K562 treated with DMSO at 1 percent for 48 hours (cell line): Measurements from ENCODE around the gene MFSD6. TPM values are rescaled to one million over a fixed set of nuclear protein-coding genes. Genes with fewer than 3 reads are reported as not detected.

Source experiments
- total RNA-seq: library from RNA; unstranded; fragments of 300-600 nt; gene quantifications from 2 replicates; pipeline ENCODE4 v1.2.3, GENCODE V29; 2022; ENCODE audit warnings: low replicate concordance; ENCODE audit errors: extremely low read depth

Gene MFSD6
- not detected in 2 replicates for total RNA-seq

GRCh38 chr2:190407662-190408537, at the start of gene MFSD6:
Gene MFSD6 (plus strand): TSS chr2:190408355. CDS start chr2:190436030, 27,675 bp downstream.

GRCh38 chr2:190534310-190535120, 126.4 kb downstream of the MFSD6 start, which contains the start of gene NEMP2:
Gene NEMP2 (minus strand): TSS chr2:190534722. CDS start chr2:190534655, 67 bp downstream.

Other genes with a start within 250 kb of the MFSD6 start
- not detected in 2 replicates for gene HIBCH, start 88.5 kb upstream of the MFSD6 start, total RNA-seq
- not detected in 2 replicates for gene INPP1, start 64.8 kb upstream of the MFSD6 start, total RNA-seq
- gene NEMP2, start 126.4 kb downstream of the MFSD6 start, total RNA-seq = not detected in 2 replicates
- gene NAB1, start 240.7 kb downstream of the MFSD6 start, total RNA-seq = not detected in 2 replicates